Astrocyte (in vitro differentiated cells and primary cell): Measurements from ENCODE around the gene PRDM10. TPM values are rescaled to one million over a fixed set of nuclear protein-coding genes. Genes with fewer than 3 reads are reported as not detected.

ENCODE experiments used
- DNase-seq: peaks from one replicate; pipeline ENCODE4 v3.0.0-alpha.2; 2010; ENCODE audit warnings: low read depth
- FAIRE-seq: peaks from 2 replicates; lab custom pipeline; 2011; peaks lifted over from hg19 to GRCh38; lab: Jason Lieb, UNC
- H2AFZ ChIP-seq: 2 replicates; pipeline ENCODE4 v1.6.0; 2012; ENCODE audit warnings: low read depth, low read length, inconsistent platforms
- H3K27ac ChIP-seq: 2 replicates; pipeline ENCODE4 v1.5.1; 2011; ENCODE audit warnings: low read depth, low read length, inconsistent platforms
- H3K27me3 ChIP-seq: 2 replicates; pipeline ENCODE4 v1.6.0; 2011; ENCODE audit warnings: low read length, inconsistent platforms; ENCODE audit not compliant: insufficient read depth
- H3K36me3 ChIP-seq: 2 replicates; pipeline ENCODE4 v1.5.1; 2011; ENCODE audit warnings: low read length, inconsistent platforms; ENCODE audit not compliant: insufficient read depth
- H3K4me1 ChIP-seq: 2 replicates; pipeline ENCODE4 v1.5.1; 2011; ENCODE audit warnings: low read length, inconsistent platforms; ENCODE audit not compliant: insufficient read depth
- H3K4me2 ChIP-seq: 2 replicates; pipeline ENCODE4 v1.6.0; 2012; ENCODE audit warnings: low read length, inconsistent platforms
- H3K4me3 ChIP-seq: 2 replicates; pipeline ENCODE4 v1.5.1; 2011; ENCODE audit warnings: low read depth, mild to moderate bottlenecking, low read length, inconsistent platforms; ENCODE audit not compliant: insufficient read depth
- H3K79me2 ChIP-seq: 2 replicates; pipeline ENCODE4 v1.6.0; 2012; ENCODE audit warnings: mild to moderate bottlenecking, low read length, inconsistent platforms; ENCODE audit not compliant: insufficient read depth
- H3K9ac ChIP-seq: 2 replicates; pipeline ENCODE4 v1.6.0; 2012; ENCODE audit warnings: mild to moderate bottlenecking, low read length, inconsistent platforms
- H3K9me3 ChIP-seq: 2 replicates; pipeline ENCODE4 v1.5.1; 2012; ENCODE audit warnings: low read depth, mild to moderate bottlenecking, low read length, inconsistent platforms; ENCODE audit not compliant: insufficient read depth
- H4K20me1 ChIP-seq: 2 replicates; pipeline ENCODE4 v1.6.0; 2012; ENCODE audit warnings: low read length, inconsistent platforms; ENCODE audit not compliant: insufficient read depth
- H3K27ac Mint-ChIP-seq: one replicate; pipeline ENCODE4 v1.8.0; 2021; ENCODE audit warnings: mild to moderate bottlenecking, mixed read lengths; ENCODE audit not compliant: unreplicated experiment
- H3K27me3 Mint-ChIP-seq: one replicate; pipeline ENCODE4 v1.8.0; 2021; ENCODE audit warnings: low read depth, mixed read lengths; ENCODE audit not compliant: unreplicated experiment
- H3K36me3 Mint-ChIP-seq: one replicate; pipeline ENCODE4 v1.8.0; 2021; ENCODE audit warnings: low read depth, mixed read lengths; ENCODE audit not compliant: unreplicated experiment
- H3K4me1 Mint-ChIP-seq: one replicate; pipeline ENCODE4 v1.8.0; 2021; ENCODE audit warnings: low read depth, mixed read lengths; ENCODE audit not compliant: unreplicated experiment
- H3K4me3 Mint-ChIP-seq: one replicate; pipeline ENCODE4 v1.8.0; 2021; ENCODE audit warnings: mild to moderate bottlenecking, moderate library complexity, mixed read lengths; ENCODE audit not compliant: unreplicated experiment
- H3K9me3 Mint-ChIP-seq: one replicate; pipeline ENCODE4 v1.8.0; 2021; ENCODE audit warnings: mild to moderate bottlenecking, mixed read lengths; ENCODE audit not compliant: unreplicated experiment
- CTCF ChIP-seq: IDR thresholded peaks from 2 replicates; pipeline ENCODE4 v1.5.1; 2011; ENCODE audit warnings: low read depth, mild to moderate bottlenecking, inconsistent platforms, low read length, moderate library complexity; ENCODE audit not compliant: insufficient read depth
- EZH2 ChIP-seq: IDR thresholded peaks from 2 replicates; pipeline ENCODE4 v1.6.1; 2012; ENCODE audit warnings: mild to moderate bottlenecking, low read length, inconsistent platforms; ENCODE audit not compliant: insufficient read depth
- total RNA-seq: library from RNA; stranded (reverse); gene quantifications from 2 replicates; pipeline ENCODE4 v1.2.1, GENCODE V29; 2021

The PRDM10 gene
- total RNA-seq, 1 donor from 2014 or later = 10.1 TPM

- H4K20me1 ChIP-seq = peaks cover 13% of the 10 kb centered on the region
- DNase-seq (peak; percentile 96), FAIRE-seq (peak; percentile 17)
- no peaks in the 10 kb centered on the region for H3K36me3 ChIP-seq
- H3K4me2 ChIP-seq = peak overlapping the region; percentile 92
- no peaks in the 10 kb centered on the region for H3K9me3 ChIP-seq
- peak overlapping the region; percentile 100 for H3K27ac ChIP-seq
- Mint-ChIP-seq H3K27me3 (no peaks in the 10 kb centered on the region), H3K36me3 (no peaks in the 10 kb centered on the region), H3K27ac (peak overlapping the region; percentile 100), H3K4me1 (peaks cover 12% of the 10 kb centered on the region), H3K9me3 (peaks cover 6% of the 10 kb centered on the region), H3K4me3 (peak overlapping the region; percentile 95)
- TF ChIP-seq CTCF (no peak), EZH2 (no peak)
- H3K4me3 ChIP-seq = peak overlapping the region; percentile 77
- peak overlapping the region; percentile 97 for H3K9ac ChIP-seq
- H3K4me1 ChIP-seq = peaks cover 12% of the 10 kb centered on the region
- H2AFZ ChIP-seq = peak overlapping the region; percentile 92
- no peaks in the 10 kb centered on the region for H3K27me3 ChIP-seq
- peaks cover 35% of the 10 kb centered on the region for H3K79me2 ChIP-seq
These were observed 446 bp upstream of the PRDM10 start for GRCh38 chr11:130002846-130003716.

GRCh38 chr11:130001461-130002351, 929 bp downstream of the PRDM10 start:
- TF ChIP-seq EZH2 (no peak), CTCF (no peak)
- Mint-ChIP-seq H3K27ac (peak overlapping the region; percentile 95), H3K4me1 (peaks cover 12% of the 10 kb centered on the region), H3K36me3 (peaks cover 7% of the 10 kb centered on the region), H3K27me3 (no peaks in the 10 kb centered on the region), H3K4me3 (peak overlapping the region; percentile 87), H3K9me3 (no peaks in the 10 kb centered on the region)
- Histone ChIP-seq H3K9ac (peak overlapping the region; percentile 97), H3K36me3 (no peaks in the 10 kb centered on the region), H3K27ac (peak overlapping the region; percentile 100), H3K79me2 (peaks cover 49% of the 10 kb centered on the region), H3K9me3 (no peaks in the 10 kb centered on the region), H4K20me1 (peaks cover 25% of the 10 kb centered on the region), H3K4me1 (peaks cover 12% of the 10 kb centered on the region), H2AFZ (peak overlapping the region; percentile 92), H3K27me3 (no peaks in the 10 kb centered on the region), H3K4me3 (peak overlapping the region; percentile 77), H3K4me2 (peak overlapping the region; percentile 92)
- FAIRE-seq (no peak), DNase-seq (peak; percentile 18)
